Type B pancreatic cell (in vitro differentiated cells): Measurements from ENCODE around the gene CARMIL3. TPM values are rescaled to one million over a fixed set of nuclear protein-coding genes. Genes with fewer than 3 reads are reported as not detected.

Source experiments
- DNase-seq: peaks from one replicate; pipeline ENCODE4 v3.0.0; 2021; ENCODE audit warnings: mixed read lengths; ENCODE audit not compliant: unreplicated experiment; ENCODE audit errors: extremely low spot score
- H3K27ac Mint-ChIP-seq: 2 replicates; pipeline ENCODE4 v1.8.0; 2021; ENCODE audit warnings: mild to moderate bottlenecking, mixed read lengths
- H3K27me3 Mint-ChIP-seq: 2 replicates; pipeline ENCODE4 v1.8.0; 2021; ENCODE audit warnings: mixed read lengths
- H3K36me3 Mint-ChIP-seq: 2 replicates; pipeline ENCODE4 v1.8.0; 2021; ENCODE audit warnings: mixed read lengths
- H3K4me1 Mint-ChIP-seq: one replicate; pipeline ENCODE4 v1.8.0; 2021; ENCODE audit warnings: mixed read lengths; ENCODE audit not compliant: unreplicated experiment
- H3K4me3 Mint-ChIP-seq: 2 replicates; pipeline ENCODE4 v1.8.0; 2021; ENCODE audit warnings: mild to moderate bottlenecking, mixed read lengths
- H3K9me3 Mint-ChIP-seq: 2 replicates; pipeline ENCODE4 v1.8.0; 2021; ENCODE audit warnings: mixed read lengths
- total RNA-seq: library from RNA; stranded (reverse); gene quantifications from 2 replicates; pipeline ENCODE4 v1.2.1, GENCODE V29; 2021; ENCODE audit warnings: low replicate concordance
- TF ChIP-seq, protein P1 (sequence below): fragments of 200-600 bp; sonication (generic); conservative IDR thresholded peaks from 2 replicates; pipeline ENCODE4 v1.5.0; 2021; ENCODE audit warnings: antibody characterized with exemption, mild to moderate bottlenecking

The CARMIL3 gene
- total RNA-seq, 1 donor from 2014 or later: 2.8 TPM

DNA sequence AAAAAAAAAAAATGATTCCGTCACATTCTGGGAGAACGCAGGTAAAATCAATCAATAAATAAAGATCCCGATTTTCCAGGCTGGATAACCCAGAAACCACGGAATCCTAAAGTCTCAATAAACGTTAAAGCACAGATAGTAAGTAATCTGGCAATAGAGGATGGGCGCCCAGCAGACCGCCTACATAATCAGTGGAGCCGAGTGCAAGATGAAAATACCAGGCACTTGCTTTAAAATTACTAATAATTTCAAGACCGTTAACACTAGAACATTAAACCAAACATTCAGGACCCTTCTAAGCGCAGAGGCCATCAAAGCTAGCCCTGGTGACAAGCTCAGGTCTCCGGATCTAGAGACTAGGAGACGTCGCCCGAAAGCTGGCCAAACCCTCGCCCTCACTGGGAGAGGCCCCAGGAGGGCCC lies 61.6 kb downstream of the CARMIL3 start:
- peak overlapping the region; percentile 99 for H3K27ac Mint-ChIP-seq
- TF ChIP-seq, protein P1, sequence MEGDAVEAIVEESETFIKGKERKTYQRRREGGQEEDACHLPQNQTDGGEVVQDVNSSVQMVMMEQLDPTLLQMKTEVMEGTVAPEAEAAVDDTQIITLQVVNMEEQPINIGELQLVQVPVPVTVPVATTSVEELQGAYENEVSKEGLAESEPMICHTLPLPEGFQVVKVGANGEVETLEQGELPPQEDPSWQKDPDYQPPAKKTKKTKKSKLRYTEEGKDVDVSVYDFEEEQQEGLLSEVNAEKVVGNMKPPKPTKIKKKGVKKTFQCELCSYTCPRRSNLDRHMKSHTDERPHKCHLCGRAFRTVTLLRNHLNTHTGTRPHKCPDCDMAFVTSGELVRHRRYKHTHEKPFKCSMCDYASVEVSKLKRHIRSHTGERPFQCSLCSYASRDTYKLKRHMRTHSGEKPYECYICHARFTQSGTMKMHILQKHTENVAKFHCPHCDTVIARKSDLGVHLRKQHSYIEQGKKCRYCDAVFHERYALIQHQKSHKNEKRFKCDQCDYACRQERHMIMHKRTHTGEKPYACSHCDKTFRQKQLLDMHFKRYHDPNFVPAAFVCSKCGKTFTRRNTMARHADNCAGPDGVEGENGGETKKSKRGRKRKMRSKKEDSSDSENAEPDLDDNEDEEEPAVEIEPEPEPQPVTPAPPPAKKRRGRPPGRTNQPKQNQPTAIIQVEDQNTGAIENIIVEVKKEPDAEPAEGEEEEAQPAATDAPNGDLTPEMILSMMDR: no peak
- H3K9me3 Mint-ChIP-seq: no peaks in the 10 kb centered on the region
- H3K36me3 Mint-ChIP-seq: peaks cover 11% of the 10 kb centered on the region
- H3K4me1 Mint-ChIP-seq: peaks cover 24% of the 10 kb centered on the region
- H3K27me3 Mint-ChIP-seq: no peaks in the 10 kb centered on the region
- H3K4me3 Mint-ChIP-seq: peak overlapping the region; percentile 99
- no peak for DNase-seq

DNA sequence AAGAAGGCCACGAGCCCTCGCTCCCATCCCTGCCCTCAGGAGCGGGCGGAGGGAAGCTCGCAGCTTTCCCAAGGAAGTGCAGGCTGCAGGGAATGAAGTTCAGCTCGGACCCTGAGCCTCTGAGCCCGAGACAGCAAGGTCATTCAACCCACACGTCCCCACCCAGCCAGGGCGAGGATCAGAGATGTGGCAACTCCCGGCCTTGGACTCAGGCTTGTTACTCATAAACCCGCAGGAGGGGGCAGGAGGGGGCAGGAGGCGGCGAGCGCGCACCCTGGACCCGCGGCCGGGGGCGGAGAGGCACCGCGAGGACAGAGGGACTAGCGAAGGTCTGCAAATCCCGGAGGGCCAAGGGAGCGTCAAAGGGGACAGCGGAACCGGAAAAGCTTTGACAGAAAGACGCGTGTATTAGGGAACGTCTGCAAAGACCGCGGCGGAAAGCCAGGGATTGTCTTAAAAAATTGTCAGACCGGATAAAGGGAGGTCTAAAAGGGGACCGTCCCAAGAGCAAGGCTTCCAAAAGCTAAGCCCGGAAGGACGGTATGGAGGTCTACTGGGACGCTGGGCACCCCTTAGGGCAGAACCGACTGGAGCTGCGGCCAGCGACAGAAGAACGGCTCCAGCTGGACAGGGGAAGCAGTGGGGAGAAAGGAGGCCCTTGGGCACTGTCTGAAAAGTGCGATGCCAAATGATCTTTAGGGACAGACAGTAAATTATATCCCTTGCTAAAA lies 62.2 kb downstream of the CARMIL3 start:
- DNase-seq: peak; percentile 76
- TF ChIP-seq, protein P1: no peak
- Mint-ChIP-seq H3K4me1 (peaks cover 20% of the 10 kb centered on the region), H3K36me3 (peaks cover 17% of the 10 kb centered on the region), H3K4me3 (peak overlapping the region; percentile 99), H3K9me3 (no peaks in the 10 kb centered on the region), H3K27me3 (no peaks in the 10 kb centered on the region), H3K27ac (peak overlapping the region; percentile 99)

DNA sequence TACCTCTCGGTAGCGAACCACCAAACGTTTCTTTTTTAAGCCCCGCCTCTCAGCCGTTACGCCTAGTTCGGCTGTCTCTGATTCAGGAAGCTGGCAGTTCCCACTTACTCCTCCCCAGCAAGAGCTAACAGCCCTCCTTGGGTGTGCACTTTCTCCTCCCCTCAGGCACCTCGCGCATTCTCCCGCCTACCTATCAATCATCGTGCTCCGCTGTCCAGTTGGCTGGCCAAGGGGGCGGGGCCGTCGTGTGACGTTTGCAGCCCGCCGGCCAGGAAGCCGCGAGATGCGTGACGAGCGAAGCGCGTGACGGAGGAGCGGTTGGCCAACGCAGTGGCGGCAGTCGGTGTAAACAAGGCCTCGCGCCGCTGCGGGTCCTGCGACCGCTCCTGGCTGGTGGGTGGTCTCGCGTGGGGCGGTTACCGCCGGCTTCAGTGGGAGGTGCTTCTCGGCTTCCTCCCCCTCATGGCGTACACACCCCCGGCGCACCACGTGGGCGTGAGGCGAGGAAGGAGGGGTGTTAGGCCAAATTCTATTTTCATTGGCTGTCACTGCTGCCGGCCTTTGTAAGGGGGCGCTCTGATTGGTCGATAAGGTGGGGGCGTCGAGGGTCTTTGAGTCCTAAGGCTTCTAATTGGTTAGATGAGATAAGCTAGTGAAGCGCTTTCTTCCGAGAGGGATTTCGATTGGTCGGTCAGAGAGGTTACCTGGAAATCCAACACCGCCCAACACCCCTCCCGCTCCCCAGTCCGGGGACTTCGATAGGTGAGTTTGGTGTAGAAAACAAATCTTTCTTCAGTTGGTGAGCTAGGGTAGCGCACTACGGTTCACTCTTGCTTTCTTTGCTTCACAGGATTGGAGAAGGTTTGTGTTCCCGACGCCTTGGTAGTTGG lies 63.0 kb downstream of the CARMIL3 start, which contains the start of the genes DCAF11 and NRL:
TSS of gene DCAF11 (plus strand) at position 246 of the 890 bp plus-strand sequence. CDS start 818 bp downstream, outside the sequence.
TSS of gene NRL (minus strand) at position 418 of the 890 bp plus-strand sequence. CDS start 32,101 bp downstream, outside the sequence.
- Mint-ChIP-seq H3K9me3 (no peaks in the 10 kb centered on the region), H3K4me1 (peaks cover 18% of the 10 kb centered on the region), H3K27ac (peak within 1 kb of the TSS; percentile 99), H3K36me3 (peaks cover 22% of the 10 kb centered on the region), H3K4me3 (peak within 1 kb of the TSS; percentile 99), H3K27me3 (no peaks in the 10 kb centered on the region)
- DNase-seq: peak; percentile 99
- TF ChIP-seq, protein P1: no peak

DNA sequence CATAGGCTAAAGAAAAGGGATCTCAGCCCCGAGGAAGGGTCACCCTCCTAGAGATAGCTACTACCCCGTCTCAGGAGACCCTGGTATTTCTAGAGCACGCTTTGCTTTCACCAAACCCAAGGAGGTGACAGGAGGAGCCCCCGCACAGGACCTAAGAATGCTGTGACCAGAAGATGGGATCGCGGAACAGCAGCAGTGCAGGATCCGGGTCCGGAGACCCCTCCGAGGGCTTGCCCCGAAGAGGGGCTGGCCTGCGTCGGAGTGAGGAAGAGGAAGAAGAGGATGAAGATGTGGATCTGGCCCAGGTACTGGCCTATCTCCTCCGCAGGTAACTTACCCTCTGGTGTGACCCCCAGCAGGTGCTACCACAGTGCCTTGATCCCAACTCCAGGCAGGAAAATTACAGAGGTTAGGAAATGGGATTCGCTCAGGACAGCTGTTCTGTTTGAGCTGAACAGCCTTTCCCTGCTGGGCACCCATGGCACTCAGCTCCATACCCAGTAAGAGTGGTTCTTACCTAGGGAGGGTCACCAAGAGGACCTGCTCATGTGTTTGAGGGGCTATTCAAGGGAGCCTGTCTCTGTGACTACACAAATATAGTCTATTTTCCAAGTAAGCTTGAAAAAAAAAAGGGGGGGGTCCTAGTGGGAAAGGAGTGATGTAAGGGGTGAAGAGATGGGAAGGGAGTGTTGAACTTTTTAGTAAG lies 63.8 kb downstream of the CARMIL3 start:
- peaks cover 18% of the 10 kb centered on the region for H3K4me1 Mint-ChIP-seq
- peak overlapping the region; percentile 99 for H3K27ac Mint-ChIP-seq
- H3K36me3 Mint-ChIP-seq: peaks cover 22% of the 10 kb centered on the region
- H3K4me3 Mint-ChIP-seq: peak overlapping the region; percentile 99
- TF ChIP-seq, protein P1: no peak
- H3K9me3 Mint-ChIP-seq: no peaks in the 10 kb centered on the region
- H3K27me3 Mint-ChIP-seq: no peaks in the 10 kb centered on the region
- no peak for DNase-seq

DNA sequence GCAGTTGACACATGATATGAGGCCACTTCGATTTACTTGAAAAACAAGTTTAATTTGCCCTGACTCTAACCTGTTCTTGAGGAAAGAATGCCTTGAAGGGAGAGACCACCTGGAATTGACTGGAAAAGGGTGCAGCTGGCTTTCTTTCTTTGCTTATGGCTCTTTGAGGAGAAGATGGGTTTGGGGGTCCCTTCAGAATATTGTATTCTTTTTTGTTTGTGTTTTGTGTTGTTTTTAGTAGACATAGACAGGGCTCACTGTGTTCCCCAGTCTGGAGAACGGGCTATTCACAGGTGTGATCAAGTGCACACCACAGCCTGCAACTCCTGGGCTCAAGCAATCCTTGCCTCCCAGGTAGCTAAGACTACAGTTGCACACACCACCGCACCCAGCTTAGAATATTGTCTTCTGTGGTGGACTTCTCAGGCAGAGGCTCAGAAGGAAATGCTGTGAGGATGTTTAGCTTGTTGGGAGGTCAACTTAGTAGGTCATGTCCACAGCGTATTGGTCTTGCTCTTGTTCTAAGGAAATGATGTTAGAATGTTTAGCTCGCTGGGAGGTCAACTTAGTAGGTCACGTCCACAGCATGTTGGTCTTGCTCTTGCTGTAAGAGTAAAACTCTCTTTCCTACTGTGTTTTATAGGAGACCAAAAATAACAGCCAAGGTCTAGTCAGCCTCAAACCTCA lies 64.5 kb downstream of the CARMIL3 start:
- Mint-ChIP-seq H3K9me3 (no peaks in the 10 kb centered on the region), H3K27me3 (no peaks in the 10 kb centered on the region), H3K36me3 (peaks cover 22% of the 10 kb centered on the region), H3K4me3 (peak overlapping the region; percentile 99), H3K27ac (peak overlapping the region; percentile 99), H3K4me1 (peaks cover 18% of the 10 kb centered on the region)
- TF ChIP-seq, protein P1: no peak
- no peak for DNase-seq
